Fibroblast of lung (primary cell): ENCODE data around the gene NME7. TPM values are rescaled to one million over a fixed set of nuclear protein-coding genes. Genes with fewer than 3 reads are reported as not detected.

Source experiments
- DNase-seq, 2 donors: peaks; one replicate each; pipeline versions ENCODE4 v3.0.0 to v3.0.0-alpha.2; 2010; ENCODE audit warnings: low read depth in 2 of 2
- H2AFZ ChIP-seq: 2 replicates; pipeline ENCODE4 v1.5.1; 2012; ENCODE audit warnings: low read length, control low read depth, inconsistent platforms
- H3K27ac ChIP-seq: 2 replicates; pipeline ENCODE4 v1.5.1; 2011; ENCODE audit warnings: low read length, control low read depth; ENCODE audit not compliant: insufficient read depth
- H3K27me3 ChIP-seq: 2 replicates; pipeline ENCODE4 v1.5.1; 2011; ENCODE audit warnings: mild to moderate bottlenecking, low read length; ENCODE audit not compliant: control insufficient read depth, insufficient read depth
- H3K36me3 ChIP-seq: 2 replicates; pipeline ENCODE4 v1.5.1; 2011; ENCODE audit warnings: low read length; ENCODE audit not compliant: control insufficient read depth, insufficient read depth
- H3K4me1 ChIP-seq: 2 replicates; pipeline ENCODE4 v1.5.1; 2011; ENCODE audit warnings: low read length; ENCODE audit not compliant: control insufficient read depth, insufficient read depth; ENCODE audit errors: extremely low read depth
- H3K4me2 ChIP-seq: 2 replicates; pipeline ENCODE4 v1.5.1; 2011; ENCODE audit warnings: low read length, control low read depth; ENCODE audit not compliant: insufficient read depth; ENCODE audit errors: extremely low read depth
- H3K4me3 ChIP-seq, 4 experiments: fragments of 200-600 bp in 1 of 4; sonication (generic) in 1 of 4; replicated peaks in 1 of 4; 2 replicates each; pipeline ENCODE4 v1.5.1; 2011 to 2016; ENCODE audit warnings: low read length in 4 of 4, low read depth in 3 of 4, mild to moderate bottlenecking in 3 of 4, control low read depth in 2 of 4, inconsistent platforms in 1 of 4, mixed read lengths in 1 of 4; ENCODE audit not compliant: insufficient read depth in 1 of 4; ENCODE audit errors: control extremely low read depth in 1 of 4
- H3K79me2 ChIP-seq: 2 replicates; pipeline ENCODE4 v1.5.1; 2012; ENCODE audit warnings: mild to moderate bottlenecking, low read length, inconsistent platforms; ENCODE audit not compliant: control insufficient read depth, insufficient read depth
- H3K9ac ChIP-seq: 2 replicates; pipeline ENCODE4 v1.5.1; 2011; ENCODE audit warnings: mild to moderate bottlenecking, low read length, control low read depth; ENCODE audit not compliant: insufficient read depth
- H3K9me3 ChIP-seq: 2 replicates; pipeline ENCODE4 v1.5.1; 2012; ENCODE audit warnings: low read depth, low read length; ENCODE audit not compliant: control insufficient read depth, insufficient read depth
- H4K20me1 ChIP-seq: 2 replicates; pipeline ENCODE4 v1.5.1; 2011; ENCODE audit warnings: low read length; ENCODE audit not compliant: control insufficient read depth, insufficient read depth; ENCODE audit errors: extremely low read depth
- CTCF ChIP-seq, 2 donors: IDR thresholded peaks in 1 of 2; conservative IDR thresholded peaks in 1 of 2; 1 replicate in 1 of 2; 2 replicates in 1 of 2; pipeline ENCODE4 v1.5.1; 2011 to 2012; ENCODE audit warnings: low read length in 2 of 2, control low read depth in 1 of 2, inconsistent platforms in 1 of 2, low read depth in 1 of 2, mild to moderate bottlenecking in 1 of 2
- EZH2 ChIP-seq: IDR thresholded peaks from 2 replicates; pipeline ENCODE4 v1.5.1; 2012; ENCODE audit warnings: low read length, control low read depth, mild to moderate bottlenecking; ENCODE audit errors: missing control alignments
- polyA plus RNA-seq, 2 donors: library from polyadenylated mRNA; depleted of rRNA in 1 of 2; stranded (reverse) in 1 of 2; unstranded in 1 of 2; fragments of >200 nt; gene quantifications; 2 replicates each; pipeline ENCODE4 v1.2.1, GENCODE V29; 2011 to 2012; ENCODE audit warnings: missing spikeins in 1 of 2
- total RNA-seq: library from RNA; depleted of rRNA; stranded (reverse); fragments of >200 nt; gene quantifications from 2 replicates; pipeline ENCODE4 v1.2.1, GENCODE V29; 2014

The NME7 gene
- total and polyA plus RNA-seq, 2 donors (not counting 1 experiment from before 2014, with no cell fraction given), result 21.0 to 30.8 TPM

- peak; percentile 39 to 64 for DNase-seq
- TF ChIP-seq EZH2, result no peak
- no peak for TF ChIP-seq CTCF (conservative IDR thresholded peaks at IDR 0.05 in 1 of 2, IDR thresholded peaks at IDR 0.05 in 1 of 2; ENCODE audit: low read depth in 1 of 2, low read length in 2 of 2)
- Histone ChIP-seq H3K9me3 (no peaks in the 10 kb centered on the region), H3K4me3 (no peak overlapping the region), H3K27me3 (no peaks in the 10 kb centered on the region), H3K27ac (no peak overlapping the region), H3K9ac (no peak overlapping the region), H3K4me1 (no peaks in the 10 kb centered on the region), H3K4me2 (peak overlapping the region; percentile 5), H3K36me3 (no peaks in the 10 kb centered on the region), H2AFZ (no peak overlapping the region), H4K20me1 (no peaks in the 10 kb centered on the region), H3K79me2 (no peaks in the 10 kb centered on the region)
These were observed 40.7 kb downstream of the NME7 start for GRCh38 chr1:169326956-169327268.

- no peak overlapping the region for H3K9ac ChIP-seq
- DNase-seq, result no peak
- no peaks in the 10 kb centered on the region for H3K36me3 ChIP-seq
- H3K4me3 ChIP-seq, result no peak overlapping the region
- no peaks in the 10 kb centered on the region for H3K27me3 ChIP-seq
- H4K20me1 ChIP-seq, result no peaks in the 10 kb centered on the region
- no peaks in the 10 kb centered on the region for H3K9me3 ChIP-seq
- H3K27ac ChIP-seq, result no peak overlapping the region
- TF ChIP-seq EZH2 (no peak), CTCF (conservative IDR thresholded peaks at IDR 0.05 in 1 of 2, IDR thresholded peaks at IDR 0.05 in 1 of 2; ENCODE audit: low read depth in 1 of 2, low read length in 2 of 2) (no peak)
- H3K4me1 ChIP-seq, result no peaks in the 10 kb centered on the region
- H2AFZ ChIP-seq, result no peak overlapping the region
- peak overlapping the region; percentile 25 for H3K4me2 ChIP-seq
- H3K79me2 ChIP-seq, result no peaks in the 10 kb centered on the region
These were observed 41.2 kb downstream of the NME7 start for GRCh38 chr1:169326261-169326955.

GRCh38 chr1:169325117-169325516 is 42.5 kb downstream of the NME7 start:
- H3K4me3 ChIP-seq, result no peak overlapping the region
- DNase-seq, result no peak
- H2AFZ ChIP-seq, result no peak overlapping the region

More at GRCh38 chr1:169325117-169325516, 42.5 kb downstream of the NME7 start:
- Histone ChIP-seq H3K4me2 (no peak overlapping the region), H3K36me3 (no peaks in the 10 kb centered on the region), H4K20me1 (no peaks in the 10 kb centered on the region), H3K9me3 (no peaks in the 10 kb centered on the region), H3K4me1 (no peaks in the 10 kb centered on the region), H3K27me3 (no peaks in the 10 kb centered on the region), H3K9ac (no peak overlapping the region), H3K27ac (no peak overlapping the region), H3K79me2 (no peaks in the 10 kb centered on the region)
- TF ChIP-seq EZH2, result no peak
